Measurements from ENCODE around the gene CDC42BPB.

CDC42BPB gene

GRCh38 chr14:102967506-102967795 lies 89.9 kb downstream of the CDC42BPB start:
- no peak for DNase-seq (ENCODE audit: low read depth, low spot score)

- DNase-seq (ENCODE audit: low read depth, low spot score) = no peak
Measured at GRCh38 chr14:102966681-102967505, 90.5 kb downstream of the CDC42BPB start.

GRCh38 chr14:102965971-102966655 lies 91.2 kb downstream of the CDC42BPB start:
- DNase-seq (ENCODE audit: low read depth, low spot score) = no peak

GRCh38 chr14:102965282-102965681 lies 92.1 kb downstream of the CDC42BPB start:
- DNase-seq (ENCODE audit: low read depth, low spot score) = no peak

- no peak for DNase-seq (ENCODE audit: low read depth, low spot score)
Measured at GRCh38 chr14:102964152-102964730, 93.1 kb downstream of the CDC42BPB start.

- DNase-seq (ENCODE audit: low read depth, low spot score) = no peak
Measured at GRCh38 chr14:102962111-102962627, 95.2 kb downstream of the CDC42BPB start.

GRCh38 chr14:102958461-102958860 lies 98.9 kb downstream of the CDC42BPB start:
- DNase-seq (ENCODE audit: low read depth, low spot score) = no peak

GRCh38 chr14:102957222-102957621 lies 100.1 kb downstream of the CDC42BPB start:
- no peak for DNase-seq (ENCODE audit: low read depth, low spot score)

- DNase-seq (ENCODE audit: low read depth, low spot score) = no peak
Measured at GRCh38 chr14:102955636-102956408, 101.5 kb downstream of the CDC42BPB start.

GRCh38 chr14:102954081-102954789 lies 103.1 kb downstream of the CDC42BPB start:
- no peak for DNase-seq (ENCODE audit: low read depth, low spot score)

- DNase-seq (ENCODE audit: low read depth, low spot score) = no peak
Measured at GRCh38 chr14:102953100-102953499, 104.2 kb downstream of the CDC42BPB start.

GRCh38 chr14:102952276-102952675 lies 105.1 kb downstream of the CDC42BPB start:
- no peak for DNase-seq (ENCODE audit: low read depth, low spot score)

GRCh38 chr14:102951799-102952198 lies 105.5 kb downstream of the CDC42BPB start:
- no peak for DNase-seq (ENCODE audit: low read depth, low spot score)

- DNase-seq (ENCODE audit: low read depth, low spot score) = no peak
Measured at GRCh38 chr14:102951034-102951433, 106.3 kb downstream of the CDC42BPB start.

GRCh38 chr14:102949801-102950451 lies 107.4 kb downstream of the CDC42BPB start:
- no peak for DNase-seq (ENCODE audit: low read depth, low spot score)

GRCh38 chr14:102949062-102949800 lies 108.1 kb downstream of the CDC42BPB start:
- no peak for DNase-seq (ENCODE audit: low read depth, low spot score)

GRCh38 chr14:102948698-102949061 lies 108.7 kb downstream of the CDC42BPB start:
- DNase-seq (ENCODE audit: low read depth, low spot score) = no peak

GRCh38 chr14:102947321-102948103 lies 109.8 kb downstream of the CDC42BPB start:
- DNase-seq (ENCODE audit: low read depth, low spot score) = no peak
